Measurements from ENCODE around the gene USP34. TPM values are rescaled to one million over a fixed set of nuclear protein-coding genes. Genes with fewer than 3 reads are reported as not detected.

The USP34 gene
- total and polyA plus RNA-seq, 2 of the 8 experiments (the other 6 are each of a cell fraction or from before 2014, with no cell fraction given), result 56.7 to 91.7 TPM

- Histone ChIP-seq H3K4ac (replicated peaks; ENCODE audit: insufficient read length, low read depth, low read length) (no peak overlapping the region), H2AFZ (ENCODE audit: low read length) (no peak overlapping the region), H3K18ac (ENCODE audit: extremely low read depth, low read length) (no peak overlapping the region), H2AK5ac (ENCODE audit: low read depth, low read length) (no peak overlapping the region), H3K4me1 (replicated peaks in 1 of 4; ENCODE audit: control insufficient read depth in 3 of 4, insufficient read depth in 4 of 4, low read length in 3 of 4) (no peaks in the 10 kb centered on the region; a peak in 1 of 7 replicates), H3K9me3 (ENCODE audit: insufficient read depth in 2 of 2, low read depth in 1 of 2, low read length in 1 of 2) (no peaks in the 10 kb centered on the region), H3K36me3 (ENCODE audit: control insufficient read depth in 2 of 4, insufficient read depth in 4 of 4, low read length in 3 of 4) (peaks cover 3 to 28% (median 10%) of the 10 kb centered on the region in 4 experiments; a peak in 6 of 8 replicates), H2BK20ac (ENCODE audit: low read length) (no peak overlapping the region), H3K23me2 (ENCODE audit: low read depth, low read length) (no peaks in the 10 kb centered on the region), H4K20me1 (replicated peaks in 1 of 2; ENCODE audit: control insufficient read depth in 1 of 2, insufficient read depth in 2 of 2, low read length in 2 of 2) (no peaks in the 10 kb centered on the region), H2BK120ac (replicated peaks; ENCODE audit: low read depth, low read length) (no peak overlapping the region), H3K27me3 (replicated peaks in 1 of 4; ENCODE audit: control insufficient read depth in 3 of 4, extremely low read depth in 1 of 4, insufficient read depth in 3 of 4, low read length in 3 of 4) (no peaks in the 10 kb centered on the region), H3K4me3 (ENCODE audit: extremely low read depth in 1 of 4, insufficient read depth in 2 of 4, low read depth in 3 of 4, low read length in 4 of 4) (no peak overlapping the region), H3K27ac (ENCODE audit: low read depth, low read length) (no peak overlapping the region), H3K79me2 (ENCODE audit: control insufficient read depth in 1 of 2, insufficient read depth in 2 of 2, low read length in 2 of 2) (no peaks in the 10 kb centered on the region), H3K9ac (replicated peaks in 1 of 4; ENCODE audit: extremely low read depth in 1 of 4, low read depth in 3 of 4, low read length in 3 of 4) (no peak overlapping the region), H3K4me2 (ENCODE audit: insufficient read depth in 1 of 2, low read depth in 2 of 2, low read length in 2 of 2) (no peak overlapping the region), H4K5ac (ENCODE audit: insufficient read length, low read depth, low read length) (no peak overlapping the region), H2BK5ac (ENCODE audit: low read depth, low read length) (no peak overlapping the region), H4K91ac (replicated peaks; ENCODE audit: insufficient read length, low read length) (no peak overlapping the region), H3K79me1 (ENCODE audit: low read depth, low read length) (no peaks in the 10 kb centered on the region), H3K14ac (ENCODE audit: insufficient read length) (no peak overlapping the region), H3K23ac (ENCODE audit: insufficient read length) (no peak overlapping the region), H2BK12ac (ENCODE audit: low read depth, low read length) (no peak overlapping the region), H2BK15ac (ENCODE audit: low read length) (no peak overlapping the region), H3K56ac (replicated peaks; ENCODE audit: insufficient read length, low read depth, low read length) (no peak overlapping the region), H4K8ac (ENCODE audit: extremely low read depth, insufficient read depth, low read length) (no peak overlapping the region)
- ChIA-PET POLR2A (ENCODE audit: partially characterized antibody) (no interaction called here), CTCF (ENCODE audit: partially characterized antibody) (no interaction called here)
- WGBS, 2 experiments (ENCODE audit: extremely low coverage in 1 of 2, insufficient coverage in 1 of 2, insufficient read length in 1 of 2, insufficient replicate concordance in 2 of 2, low coverage in 1 of 2, low lambda C conversion rate in 2 of 2, missing lambda C conversion rate in 1 of 2), result 88% methylated on average over 3 of the region's 3 CpGs; no CpG with 5 or more reads in 1 of the 2 experiments
- DNase-seq (ENCODE audit: low read depth in 1 of 2, low spot score in 2 of 2), result no peak
- FAIRE-seq, result no peak
- TF ChIP-seq ASH2L (IDR thresholded peaks at IDR 0.05; ENCODE audit: low read length), result no peak
- TF ChIP-seq SP4 (IDR thresholded peaks at IDR 0.05; ENCODE audit: low read length), result no peak
- TF ChIP-seq RNF2 (IDR thresholded peaks at IDR 0.05; ENCODE audit: borderline replicate concordance, low read depth, low read length, missing control alignments, poor library complexity, severe bottlenecking), result no peak
- no peak for TF ChIP-seq CREB1 (IDR thresholded peaks at IDR 0.05)
- no peak for TF ChIP-seq TAF7 (optimal IDR thresholded peaks at IDR 0.05; ENCODE audit: borderline replicate concordance, low read depth, low read length)
- no peak for TF ChIP-seq POU5F1 (IDR thresholded peaks at IDR 0.05; ENCODE audit: low read depth, low read length)
- no peak for TF ChIP-seq POLR2A (IDR thresholded peaks at IDR 0.05; ENCODE audit: control extremely low read depth in 1 of 2, low read depth in 2 of 2, low read length in 2 of 2)
- no peak for TF ChIP-seq ZNF274 (IDR thresholded peaks at IDR 0.05; ENCODE audit: borderline replicate concordance, extremely low read depth, low read length)
- TF ChIP-seq POLR2AphosphoS5 (IDR thresholded peaks at IDR 0.05; ENCODE audit: low read depth, low read length), result no peak
- TF ChIP-seq EZH2 (IDR thresholded peaks at IDR 0.05; ENCODE audit: low read depth, low read length, severe bottlenecking), result no peak
- TF ChIP-seq BRCA1 (IDR thresholded peaks at IDR 0.05; ENCODE audit: low read depth, low read length), result no peak
- TF ChIP-seq TEAD4 (IDR thresholded peaks at IDR 0.05; ENCODE audit: low read depth, low read length), result no peak
- TF ChIP-seq TAF1 (IDR thresholded peaks at IDR 0.05; ENCODE audit: low read depth, low read length), result no peak
- no peak for TF ChIP-seq SAP30 (IDR thresholded peaks at IDR 0.05; ENCODE audit: insufficient read depth, insufficient replicate concordance, low read length)
Observed at GRCh38 chr2:61281321-61281720, 189.6 kb downstream of the USP34 start.

Measured in H1 (cell line).